ENCODE results near the gene AKT3. TPM values are rescaled to one million over a fixed set of nuclear protein-coding genes. Genes with fewer than 3 reads are reported as not detected.
A peak's percentile ranks its signal among the peaks of the same experiment; 100 is the strongest.

Gene AKT3
- total RNA-seq, 1 experiment from 2014 or later, result 31.9 TPM

DNA sequence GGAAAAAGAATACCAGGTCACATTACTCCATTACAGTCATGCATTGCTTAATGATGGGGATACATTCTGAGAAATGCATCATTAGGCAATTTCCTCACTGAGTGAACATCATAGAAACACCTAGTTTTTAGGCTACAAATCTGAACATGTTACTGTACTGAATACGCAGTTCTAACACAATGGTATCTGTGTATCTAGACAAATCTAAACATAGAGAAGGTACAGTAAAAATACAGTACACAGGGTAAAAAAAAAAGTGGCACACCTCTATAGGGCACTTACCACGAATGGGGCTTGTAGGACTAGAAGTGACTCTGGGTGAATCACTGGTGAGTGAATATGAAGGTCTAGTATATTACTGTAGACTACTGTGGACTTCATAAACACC is 115.7 kb downstream of the AKT3 start:
- intact Hi-C loops (cut with micrococcal nuclease), result no loop called here
- Mint-ChIP-seq H3K27ac (ENCODE audit: low read depth, unreplicated experiment) (no peak overlapping the region), H3K27me3 (ENCODE audit: insufficient read depth, unreplicated experiment) (no peaks in the 10 kb centered on the region), H3K4me3 (ENCODE audit: unreplicated experiment) (no peak overlapping the region), H3K36me3 (ENCODE audit: insufficient read depth, unreplicated experiment) (no peaks in the 10 kb centered on the region), H3K9me3 (ENCODE audit: unreplicated experiment) (no peaks in the 10 kb centered on the region), H3K4me1 (ENCODE audit: insufficient read depth, unreplicated experiment) (peaks cover 5% of the 10 kb centered on the region)
- ChIA-PET CTCF (interaction anchor here (0.6 to 8.4 kb wide), 3 partner anchors 14 to 390 kb away, joined by 3 to 57 read pairs (median 12); no protein-coding TSS in a partner anchor), POLR2A (interaction anchor here (0.9 to 2.8 kb wide), 2 partner anchors 11 kb away, joined by 3 to 12 read pairs; no protein-coding TSS in a partner anchor)
- BruUV-seq (replicated peaks), result no TSS peak
- TF ChIP-seq, protein P1, sequence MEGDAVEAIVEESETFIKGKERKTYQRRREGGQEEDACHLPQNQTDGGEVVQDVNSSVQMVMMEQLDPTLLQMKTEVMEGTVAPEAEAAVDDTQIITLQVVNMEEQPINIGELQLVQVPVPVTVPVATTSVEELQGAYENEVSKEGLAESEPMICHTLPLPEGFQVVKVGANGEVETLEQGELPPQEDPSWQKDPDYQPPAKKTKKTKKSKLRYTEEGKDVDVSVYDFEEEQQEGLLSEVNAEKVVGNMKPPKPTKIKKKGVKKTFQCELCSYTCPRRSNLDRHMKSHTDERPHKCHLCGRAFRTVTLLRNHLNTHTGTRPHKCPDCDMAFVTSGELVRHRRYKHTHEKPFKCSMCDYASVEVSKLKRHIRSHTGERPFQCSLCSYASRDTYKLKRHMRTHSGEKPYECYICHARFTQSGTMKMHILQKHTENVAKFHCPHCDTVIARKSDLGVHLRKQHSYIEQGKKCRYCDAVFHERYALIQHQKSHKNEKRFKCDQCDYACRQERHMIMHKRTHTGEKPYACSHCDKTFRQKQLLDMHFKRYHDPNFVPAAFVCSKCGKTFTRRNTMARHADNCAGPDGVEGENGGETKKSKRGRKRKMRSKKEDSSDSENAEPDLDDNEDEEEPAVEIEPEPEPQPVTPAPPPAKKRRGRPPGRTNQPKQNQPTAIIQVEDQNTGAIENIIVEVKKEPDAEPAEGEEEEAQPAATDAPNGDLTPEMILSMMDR (IDR thresholded peaks at IDR 0.05; ENCODE audit: unreplicated experiment), result no peak
- DNase-seq (ENCODE audit: unreplicated experiment), result peak; percentile 76

DNA sequence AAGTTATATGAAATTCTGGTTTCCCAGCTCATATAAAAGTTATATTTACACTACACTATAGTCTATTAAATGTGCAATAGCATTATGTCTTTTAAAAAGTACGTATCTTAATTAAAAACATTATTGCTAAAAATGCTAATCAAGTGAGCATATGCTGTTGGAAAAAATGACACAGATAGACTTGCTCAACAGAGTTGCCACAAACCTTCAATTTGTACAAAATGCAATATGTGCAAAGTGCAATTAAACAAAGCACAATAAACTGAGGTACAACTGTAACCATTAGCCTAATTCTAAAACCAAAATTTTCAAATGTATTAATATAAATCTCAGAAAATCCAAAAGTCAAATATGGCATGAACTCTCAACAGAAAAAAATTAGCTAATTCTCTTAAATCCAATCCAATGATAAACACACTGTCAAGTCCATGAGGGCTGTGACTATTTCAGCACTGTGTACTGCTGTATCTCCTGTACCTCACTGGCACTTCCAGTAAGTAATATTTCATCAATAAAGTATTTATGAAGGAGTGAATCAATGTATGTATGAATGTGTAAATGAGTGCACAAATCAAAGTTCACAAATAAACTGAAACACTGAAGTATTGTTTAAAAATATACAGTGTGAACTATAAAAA is 116.3 kb downstream of the AKT3 start:
- Mint-ChIP-seq H3K36me3 (ENCODE audit: insufficient read depth, unreplicated experiment) (no peaks in the 10 kb centered on the region), H3K9me3 (ENCODE audit: unreplicated experiment) (no peaks in the 10 kb centered on the region), H3K4me3 (ENCODE audit: unreplicated experiment) (no peak overlapping the region), H3K4me1 (ENCODE audit: insufficient read depth, unreplicated experiment) (peaks cover 5% of the 10 kb centered on the region), H3K27me3 (ENCODE audit: insufficient read depth, unreplicated experiment) (no peaks in the 10 kb centered on the region), H3K27ac (ENCODE audit: low read depth, unreplicated experiment) (no peak overlapping the region)
- BruUV-seq (replicated peaks), result no TSS peak
- POLR2A ChIA-PET, result interaction anchor here (0.5 to 2.8 kb wide), 4 partner anchors 8 to 24 kb away, joined by 3 to 12 read pairs (median 5); no protein-coding TSS in a partner anchor
- TF ChIP-seq, protein P1 (IDR thresholded peaks at IDR 0.05; ENCODE audit: unreplicated experiment), result no peak
- no peak for DNase-seq (ENCODE audit: unreplicated experiment)
- intact Hi-C loops (cut with micrococcal nuclease), result no loop called here
- CTCF ChIA-PET, result interaction anchor here (0.6 to 8.4 kb wide), 8 partner anchors 9 to 539 kb away, joined by 3 to 57 read pairs (median 3); no protein-coding TSS in a partner anchor

DNA sequence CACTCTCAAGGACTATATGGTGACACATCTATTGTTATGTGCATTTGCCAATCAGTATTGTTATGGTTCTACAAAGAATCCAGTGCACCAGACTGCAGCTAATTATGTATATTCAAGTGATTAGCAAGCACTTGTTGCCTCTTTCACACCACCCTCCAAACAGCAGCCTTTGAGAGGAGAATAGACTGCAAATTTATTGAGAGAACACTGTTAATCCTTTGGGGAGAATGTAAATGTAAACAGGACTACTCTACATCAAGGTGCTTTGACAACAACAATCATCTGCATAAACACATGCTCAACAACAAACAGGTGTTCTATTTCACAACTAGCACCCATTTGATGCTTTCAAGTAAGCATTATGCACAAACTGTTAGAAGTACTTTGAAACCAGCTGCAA is 117.4 kb downstream of the AKT3 start:
- intact Hi-C loops (cut with micrococcal nuclease), result no loop called here
- Mint-ChIP-seq H3K27ac (ENCODE audit: low read depth, unreplicated experiment) (no peak overlapping the region), H3K4me1 (ENCODE audit: insufficient read depth, unreplicated experiment) (peaks cover 5% of the 10 kb centered on the region), H3K4me3 (ENCODE audit: unreplicated experiment) (no peak overlapping the region), H3K36me3 (ENCODE audit: insufficient read depth, unreplicated experiment) (no peaks in the 10 kb centered on the region), H3K9me3 (ENCODE audit: unreplicated experiment) (no peaks in the 10 kb centered on the region), H3K27me3 (ENCODE audit: insufficient read depth, unreplicated experiment) (no peaks in the 10 kb centered on the region)
- CTCF ChIA-PET, result interaction anchor here (0.5 to 8.4 kb wide), 9 partner anchors 12 to 570 kb away, joined by 3 to 57 read pairs (median 3); no protein-coding TSS in a partner anchor
- no TSS peak for BruUV-seq (replicated peaks)
- TF ChIP-seq, protein P1 (IDR thresholded peaks at IDR 0.05; ENCODE audit: unreplicated experiment), result no peak
- POLR2A ChIA-PET, result interaction anchor here (1.1 to 2.8 kb wide), 3 partner anchors 9 to 13 kb away, joined by 3 to 12 read pairs (median 5); no protein-coding TSS in a partner anchor
- DNase-seq (ENCODE audit: unreplicated experiment), result no peak

DNA sequence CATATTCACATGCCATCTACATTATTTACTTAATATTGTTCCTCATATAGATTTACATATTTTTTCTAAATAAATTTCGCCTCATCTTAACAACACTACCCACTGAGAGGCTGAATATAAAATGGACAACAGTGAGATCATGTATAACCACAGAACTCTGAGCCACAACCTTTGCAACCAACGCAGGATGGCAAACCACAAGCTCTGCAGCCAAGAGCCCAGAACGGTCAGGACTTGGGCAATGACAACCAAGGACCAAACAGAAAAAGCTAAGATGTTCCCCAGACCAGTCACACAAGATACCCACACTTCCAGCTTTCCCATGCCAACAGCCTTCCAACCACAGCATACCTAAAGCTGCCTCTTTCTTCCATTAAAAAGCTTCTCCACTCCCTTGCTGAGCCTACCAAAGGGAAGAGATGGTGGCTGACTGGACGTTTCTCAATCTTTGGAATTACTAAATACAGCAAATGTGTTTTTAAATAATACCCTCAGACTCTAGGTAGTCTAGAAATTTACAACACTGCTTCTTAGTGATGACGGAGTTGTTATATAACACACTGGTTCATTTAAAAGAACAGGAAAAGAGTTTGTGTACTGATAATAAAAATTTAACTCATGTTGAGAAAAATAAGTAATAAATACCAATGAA is 117.9 kb downstream of the AKT3 start:
- TF ChIP-seq, protein P1 (IDR thresholded peaks at IDR 0.05; ENCODE audit: unreplicated experiment), result no peak
- BruUV-seq (replicated peaks), result no TSS peak
- H3K27me3 Mint-ChIP-seq (ENCODE audit: insufficient read depth, unreplicated experiment), result no peaks in the 10 kb centered on the region
- CTCF ChIA-PET, result interaction anchor here (0.6 to 8.4 kb wide), 12 partner anchors 10 to 570 kb away, joined by 3 to 57 read pairs (median 4); no protein-coding TSS in a partner anchor
- H3K36me3 Mint-ChIP-seq (ENCODE audit: insufficient read depth, unreplicated experiment), result no peaks in the 10 kb centered on the region
- H3K4me3 Mint-ChIP-seq (ENCODE audit: unreplicated experiment), result no peak overlapping the region
- intact Hi-C loops (cut with micrococcal nuclease), result no loop called here
- no peak for DNase-seq (ENCODE audit: unreplicated experiment)
- H3K4me1 Mint-ChIP-seq (ENCODE audit: insufficient read depth, unreplicated experiment), result peaks cover 5% of the 10 kb centered on the region
- no peaks in the 10 kb centered on the region for H3K9me3 Mint-ChIP-seq (ENCODE audit: unreplicated experiment)
- POLR2A ChIA-PET, result interaction anchor here (1.9 to 2.8 kb wide), 2 partner anchors 9 to 13 kb away, joined by 5 to 12 read pairs; no protein-coding TSS in a partner anchor
- no peak overlapping the region for H3K27ac Mint-ChIP-seq (ENCODE audit: low read depth, unreplicated experiment)

Data from MCF 10A (cell line).